NK-92 (cell line): ENCODE measurements around the gene CDH4.

Experiments
- DNase-seq: peaks from one replicate; lab custom pipeline; 2025; ENCODE audit not compliant: unreplicated experiment; lab: John Stamatoyannopoulos, UW

Gene CDH4

GRCh38 chr20:61861054-61861841, 609.2 kb downstream of the CDH4 start:
- DNase-seq, result no peak

GRCh38 chr20:61861858-61862257, 609.8 kb downstream of the CDH4 start:
- DNase-seq, result no peak

GRCh38 chr20:61862881-61863280, 610.8 kb downstream of the CDH4 start:
- no peak for DNase-seq

GRCh38 chr20:61864481-61864880, 612.4 kb downstream of the CDH4 start:
- no peak for DNase-seq

- DNase-seq, result no peak
These were observed 613.3 kb downstream of the CDH4 start for GRCh38 chr20:61865353-61865752.

- no peak for DNase-seq
These were observed 614.1 kb downstream of the CDH4 start for GRCh38 chr20:61866165-61866564.

GRCh38 chr20:61868006-61868405, 615.9 kb downstream of the CDH4 start:
- no peak for DNase-seq

- DNase-seq, result no peak
These were observed 616.5 kb downstream of the CDH4 start for GRCh38 chr20:61868466-61869090.

- no peak for DNase-seq
These were observed 617.9 kb downstream of the CDH4 start for GRCh38 chr20:61869750-61870507.

- DNase-seq, result no peak
These were observed 619.1 kb downstream of the CDH4 start for GRCh38 chr20:61871160-61871559.

- no peak for DNase-seq
These were observed 619.9 kb downstream of the CDH4 start for GRCh38 chr20:61871913-61872312.

- DNase-seq, result no peak
These were observed 620.4 kb downstream of the CDH4 start for GRCh38 chr20:61872371-61872900.

- no peak for DNase-seq
These were observed 621.8 kb downstream of the CDH4 start for GRCh38 chr20:61873651-61874420.

GRCh38 chr20:61874421-61875068, 622.5 kb downstream of the CDH4 start:
- no peak for DNase-seq

GRCh38 chr20:61875221-61875885, 623.3 kb downstream of the CDH4 start:
- DNase-seq, result no peak

GRCh38 chr20:61875996-61876395, 623.9 kb downstream of the CDH4 start:
- no peak for DNase-seq

GRCh38 chr20:61876952-61877728, 625.1 kb downstream of the CDH4 start:
- no peak for DNase-seq

- DNase-seq, result no peak
These were observed 625.9 kb downstream of the CDH4 start for GRCh38 chr20:61877776-61878477.
